ENCODE measurements around the gene C2CD3. TPM values are rescaled to one million over a fixed set of nuclear protein-coding genes. Genes with fewer than 3 reads are reported as not detected.

The C2CD3 gene
- total RNA-seq, 1 experiment from 2014 or later, result 61.9 TPM

DNA sequence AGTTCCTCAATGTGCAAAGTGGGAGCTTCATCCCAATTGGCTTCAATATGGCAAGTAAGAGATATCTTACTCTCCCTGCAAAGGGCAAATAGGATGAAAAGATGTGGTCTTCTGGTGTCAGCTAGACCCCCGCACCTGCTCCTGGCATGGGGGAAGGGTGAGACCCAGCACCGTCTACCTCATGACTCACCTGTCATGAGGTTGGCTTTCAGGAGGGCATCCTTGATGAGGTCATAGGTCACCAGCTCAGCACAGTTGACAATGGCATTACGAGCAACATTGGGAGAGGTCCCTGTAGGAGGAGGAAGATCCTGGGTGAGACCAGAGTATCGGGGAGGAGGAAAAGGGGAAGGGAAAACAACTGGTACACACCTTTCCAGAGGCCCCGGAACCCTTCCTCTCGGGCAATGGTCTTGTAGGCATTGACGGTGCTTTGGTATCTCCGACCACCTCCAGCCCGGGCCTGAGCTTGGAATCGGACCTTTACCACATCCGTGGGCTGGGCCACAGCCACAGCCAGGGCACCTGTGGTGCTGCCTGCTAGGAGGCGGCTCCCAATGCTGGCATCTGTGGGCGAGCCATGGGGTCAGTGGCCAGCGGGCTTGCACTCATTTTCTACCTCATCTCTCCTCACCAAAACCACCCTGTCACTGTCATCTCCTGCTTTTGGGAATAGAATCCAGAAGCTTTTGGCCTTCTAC lies 194.2 kb downstream of the C2CD3 start:
- in situ Hi-C loops (cut with HindIII; ENCODE audit: low sequenced_read_pairs), result no loop called here

DNA sequence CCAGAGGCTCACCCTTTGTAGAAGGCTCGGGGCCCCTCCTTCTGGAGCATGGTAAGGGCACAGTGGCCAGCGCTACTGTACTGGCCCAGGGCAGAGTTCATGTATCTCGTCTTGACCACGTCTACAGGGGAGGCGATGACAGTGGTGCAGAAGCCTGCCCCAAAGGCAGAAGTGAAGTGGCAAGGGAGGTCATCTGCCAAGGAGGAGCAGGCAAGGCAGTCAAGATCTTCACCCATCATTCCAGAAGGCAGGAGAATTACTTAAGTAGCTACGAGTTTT lies 195.4 kb downstream of the C2CD3 start:
- in situ Hi-C loops (cut with HindIII; ENCODE audit: low sequenced_read_pairs), result no loop called here
- DNase-seq (ENCODE audit: low spot score), result no peak

More for the DNA sequence above, 194.2 kb downstream of the C2CD3 start:
- no peak for DNase-seq (ENCODE audit: low spot score)

DNA sequence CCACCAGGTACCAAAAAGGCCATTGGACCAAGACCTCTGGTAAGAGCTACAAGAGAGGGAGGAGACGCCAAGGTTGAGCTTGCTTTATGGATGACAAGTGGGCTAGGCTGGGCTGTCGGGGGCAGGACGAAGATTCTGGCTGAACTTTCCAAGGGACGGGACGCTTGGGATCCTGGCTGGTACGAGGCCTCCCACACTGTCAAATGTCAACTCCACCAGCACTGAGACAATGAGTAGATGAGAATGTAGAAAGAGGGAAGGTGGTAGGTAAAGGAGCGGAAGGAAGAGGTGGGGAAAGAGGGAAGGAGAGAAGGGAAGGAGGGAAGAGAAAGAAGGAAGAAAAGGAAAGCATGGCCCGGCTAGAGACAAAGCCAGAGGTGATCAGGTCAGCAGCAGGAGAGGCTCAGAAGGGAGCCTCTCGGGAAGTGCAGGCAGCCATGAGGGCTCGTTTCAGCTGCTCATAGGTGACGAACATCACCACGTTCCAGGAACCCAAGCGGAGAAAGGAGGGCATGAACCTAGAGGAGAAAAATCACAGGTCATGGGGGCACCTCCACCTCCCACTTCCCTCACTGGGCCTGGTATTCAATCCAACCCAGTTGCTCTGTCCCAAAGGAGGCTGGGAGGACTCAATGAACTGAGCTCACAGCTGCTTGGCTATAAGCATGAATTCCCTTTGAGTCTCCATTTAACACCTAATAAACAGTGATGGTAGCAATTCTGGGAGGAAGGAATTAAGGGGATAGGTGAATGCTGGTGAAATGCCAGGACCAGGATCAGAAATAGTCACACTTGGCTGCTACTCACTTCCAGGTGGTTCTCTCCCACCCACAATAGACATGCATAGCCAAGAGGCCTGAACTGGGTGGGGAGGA lies 196.0 kb downstream of the C2CD3 start:
- in situ Hi-C loops (cut with HindIII; ENCODE audit: low sequenced_read_pairs), result no loop called here

DNA sequence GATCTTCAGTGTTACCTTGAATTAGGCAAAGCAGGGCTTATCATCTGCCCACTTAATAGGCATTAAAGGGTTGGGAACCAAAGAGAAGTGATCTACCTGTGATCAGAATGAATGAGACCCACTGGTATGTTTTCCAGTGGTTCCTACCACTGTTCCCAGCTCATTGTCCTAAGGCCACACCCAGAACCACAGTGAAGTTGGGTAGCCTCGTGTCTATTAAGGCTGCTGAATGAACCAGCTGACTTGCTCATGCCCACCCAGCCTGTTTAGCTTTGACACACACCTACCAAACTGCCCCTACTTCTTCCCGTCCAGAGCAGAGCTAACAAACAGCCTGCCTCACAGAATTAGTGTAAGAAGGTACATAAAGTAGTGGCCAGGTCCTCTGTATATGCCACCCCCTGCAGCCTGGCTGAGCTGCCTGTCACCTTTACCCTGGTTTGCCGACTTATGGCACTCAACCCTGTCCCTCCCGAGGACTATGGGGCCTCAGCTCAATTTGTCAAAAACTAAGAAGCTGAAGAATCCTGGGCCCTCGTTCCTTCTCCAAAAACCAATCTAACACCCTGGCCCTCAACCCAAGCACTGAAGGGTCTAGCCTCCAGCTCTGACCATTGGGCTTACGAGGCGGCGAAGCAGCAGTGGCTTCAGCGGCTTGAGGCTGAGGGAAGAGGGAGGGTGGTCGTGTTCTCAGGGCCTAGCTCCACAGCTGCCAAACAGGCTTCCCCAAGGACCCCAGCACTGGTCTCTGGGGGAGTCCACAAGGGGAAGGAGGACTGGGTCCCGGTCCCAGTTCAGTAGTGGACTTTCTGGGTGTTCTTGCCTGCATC lies 198.0 kb downstream of the C2CD3 start:
- in situ Hi-C loops (cut with HindIII; ENCODE audit: low sequenced_read_pairs), result no loop called here
- no peak for DNase-seq (ENCODE audit: low spot score)

More for the DNA sequence above, 196.0 kb downstream of the C2CD3 start:
- no peak for DNase-seq (ENCODE audit: low spot score)

DNA sequence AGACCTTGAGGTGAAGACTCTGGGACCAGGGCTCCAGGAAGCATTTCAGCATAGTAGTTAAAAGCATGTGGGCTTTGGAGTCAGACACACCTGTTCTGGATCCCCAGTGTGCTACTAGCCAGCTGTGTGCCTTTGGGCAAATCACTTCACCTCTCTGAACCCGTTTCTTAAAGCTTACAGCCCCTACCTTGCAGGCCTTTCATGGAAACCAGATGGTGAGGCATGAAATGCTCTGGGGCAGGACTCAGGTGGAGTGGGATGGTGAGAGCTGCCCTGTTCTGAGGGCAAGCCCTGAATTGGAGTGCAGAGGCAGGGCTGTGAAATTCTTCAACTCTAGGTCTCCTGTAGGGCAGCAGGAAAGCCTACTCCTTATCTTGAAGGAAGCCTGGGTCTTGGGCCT lies 198.6 kb downstream of the C2CD3 start:
- DNase-seq (ENCODE audit: low spot score), result no peak
- in situ Hi-C loops (cut with HindIII; ENCODE audit: low sequenced_read_pairs), result no loop called here

- no peak for DNase-seq (ENCODE audit: low spot score)
- in situ Hi-C loops (cut with HindIII; ENCODE audit: low sequenced_read_pairs), result no loop called here
These were observed 199.6 kb downstream of the C2CD3 start for GRCh38 chr11:73971175-73971719.

DNA sequence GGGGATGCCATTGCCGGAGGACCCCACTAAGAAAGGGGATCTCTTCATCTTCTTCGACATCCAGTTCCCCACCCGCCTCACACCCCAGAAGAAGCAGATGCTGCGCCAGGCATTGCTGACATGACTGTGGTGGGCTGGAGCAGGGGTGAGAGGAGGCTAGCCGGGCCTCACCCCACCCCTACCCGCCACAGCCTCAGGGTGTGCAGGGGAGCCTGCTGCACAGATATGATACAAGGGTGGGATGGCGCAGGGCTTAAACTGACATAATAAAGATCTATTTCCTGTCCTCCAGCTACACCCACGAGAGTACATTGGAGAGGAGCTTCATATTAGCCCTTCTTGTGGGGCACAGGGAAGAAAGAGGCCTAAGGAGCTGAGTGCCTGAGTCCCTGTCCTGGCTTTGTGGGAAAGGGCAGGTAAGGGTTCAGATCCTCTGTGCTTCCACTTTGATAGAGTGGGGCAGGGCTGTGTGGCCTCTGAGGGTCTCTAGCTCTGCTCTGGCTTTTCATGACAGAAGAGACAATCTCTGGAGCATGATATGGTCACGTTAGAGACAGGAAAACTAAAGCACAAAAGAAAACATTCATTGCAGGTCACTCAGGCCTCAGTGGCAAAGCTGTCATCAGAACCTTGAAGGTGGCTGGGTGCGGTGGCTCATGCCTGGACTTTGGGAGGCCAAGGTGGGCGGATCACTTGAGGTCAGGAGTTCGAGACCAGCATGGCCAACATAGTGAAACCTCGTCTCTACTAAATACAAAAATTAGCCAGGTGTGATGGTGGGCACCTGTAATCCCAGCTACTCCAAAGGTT lies 200.6 kb downstream of the C2CD3 start:
- no peak for DNase-seq (ENCODE audit: low spot score)
- in situ Hi-C loops (cut with HindIII; ENCODE audit: low sequenced_read_pairs), result no loop called here

DNA sequence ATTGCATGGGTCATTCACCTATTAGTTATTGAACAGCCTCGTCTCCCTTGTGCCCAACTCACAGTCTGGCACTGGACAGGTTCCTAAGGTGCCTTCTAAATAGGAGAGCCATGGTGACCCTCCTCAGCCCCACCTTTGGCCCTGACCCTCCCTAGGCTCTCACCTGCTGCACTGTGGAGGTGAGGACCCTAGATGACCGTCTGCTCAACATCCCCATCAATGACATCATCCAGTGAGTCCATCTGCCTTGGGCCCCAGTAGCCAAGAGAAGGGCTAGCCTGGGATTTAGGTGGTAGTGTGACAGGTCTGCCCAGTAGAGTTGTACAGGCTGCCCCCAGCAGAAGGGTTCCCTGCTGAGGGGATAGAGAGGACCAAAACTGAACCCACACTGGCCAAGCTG lies 201.7 kb downstream of the C2CD3 start:
- DNase-seq (ENCODE audit: low spot score), result no peak
- in situ Hi-C loops (cut with HindIII; ENCODE audit: low sequenced_read_pairs), result no loop called here

DNA sequence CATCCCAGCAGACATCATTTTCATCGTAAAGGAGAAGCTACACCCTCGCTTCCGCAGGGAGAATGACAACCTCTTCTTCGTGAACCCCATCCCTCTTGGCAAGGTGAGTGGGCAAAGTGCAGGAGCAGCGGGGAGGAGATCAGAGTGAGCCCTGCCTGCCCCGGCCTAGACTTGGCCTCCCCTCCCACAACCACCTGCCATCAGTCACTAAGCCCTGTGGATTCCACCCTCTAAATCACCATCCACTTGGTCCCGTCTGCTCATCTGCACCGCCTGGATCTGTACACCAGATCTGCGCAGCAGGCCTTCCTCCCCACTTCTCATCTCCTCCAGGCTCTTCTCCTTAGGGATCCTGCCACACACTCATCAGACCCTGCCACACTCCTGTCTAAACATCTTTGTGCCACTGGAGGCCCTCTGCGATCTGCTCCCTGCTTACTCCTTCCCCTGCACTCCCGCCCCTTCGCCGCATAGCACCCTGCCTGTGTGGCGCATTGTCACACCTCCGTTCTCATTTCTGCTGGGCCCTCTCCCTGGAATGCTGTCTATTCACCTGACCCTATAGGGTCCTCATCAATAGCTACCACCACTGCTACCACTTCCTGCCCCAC lies 202.3 kb downstream of the C2CD3 start:
- in situ Hi-C loops (cut with HindIII; ENCODE audit: low sequenced_read_pairs), result no loop called here
- no peak for DNase-seq (ENCODE audit: low spot score)

- DNase-seq (ENCODE audit: low spot score), result no peak
- in situ Hi-C loops (cut with HindIII; ENCODE audit: low sequenced_read_pairs), result no loop called here
These were observed 205.1 kb downstream of the C2CD3 start for GRCh38 chr11:73965764-73966121.

DNA sequence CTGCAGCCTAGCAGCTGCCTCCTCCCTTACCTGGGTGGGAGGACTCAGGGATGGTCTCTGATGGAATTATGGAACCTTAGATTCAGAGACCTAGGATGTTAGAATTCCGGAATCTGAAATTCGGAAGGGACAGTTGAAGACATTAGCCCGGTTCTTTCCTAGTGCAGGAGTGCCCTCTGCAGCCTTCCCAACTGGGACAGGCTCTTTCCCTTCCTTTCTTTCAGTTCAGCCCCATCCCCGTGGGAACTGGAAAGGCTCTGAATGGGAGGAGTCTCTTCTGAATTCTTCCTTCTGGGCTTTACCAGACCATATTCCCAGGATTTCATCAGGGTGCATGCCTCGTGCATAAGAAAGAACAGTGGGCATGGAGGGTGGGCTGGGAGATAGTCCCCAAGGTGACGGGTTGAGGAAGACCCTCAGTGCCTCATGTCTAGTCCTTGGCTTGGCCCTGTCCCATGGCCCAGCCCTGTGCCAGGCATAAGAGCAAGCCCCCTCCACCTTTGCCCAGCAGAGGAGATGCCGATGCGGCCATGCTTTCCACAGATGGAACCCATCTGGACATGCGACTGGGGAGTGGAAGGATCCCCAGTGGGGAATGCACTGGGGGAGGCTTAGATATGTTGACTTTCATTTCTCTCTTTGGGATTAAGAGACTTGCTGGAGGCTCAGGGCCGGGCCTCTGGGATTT lies 205.6 kb downstream of the C2CD3 start:
- DNase-seq (ENCODE audit: low spot score), result peak; percentile 52
- in situ Hi-C loops (cut with HindIII; ENCODE audit: low sequenced_read_pairs), result no loop called here

- in situ Hi-C loops (cut with HindIII; ENCODE audit: low sequenced_read_pairs), result no loop called here
- no peak for DNase-seq (ENCODE audit: low spot score)
These were observed 206.9 kb downstream of the C2CD3 start for GRCh38 chr11:73963861-73964260.

Other genes starting within 250 kb of the C2CD3 start
- gene DNAJB13, start 220.0 kb downstream of the C2CD3 start, total RNA-seq (2014; rRNA removed; shearing (Covaris generic)), result 1.8 and 4.6 TPM in 2 replicates
- gene UCP2, start 188.2 kb downstream of the C2CD3 start, total RNA-seq (2014; rRNA removed; shearing (Covaris generic)), result 61.2 and 80.1 TPM in 2 replicates
- gene UCP3, start 161.9 kb downstream of the C2CD3 start, total RNA-seq (2014; rRNA removed; shearing (Covaris generic)), result 0.17 TPM in 1 of 2 replicates, not detected in the other
- 123 and 157 TPM in 2 replicates for gene PPME1, start 287 bp upstream of the C2CD3 start, total RNA-seq (2014; rRNA removed; shearing (Covaris generic))
- gene P4HA3, start 140.6 kb upstream of the C2CD3 start, total RNA-seq (2014; rRNA removed; shearing (Covaris generic)), result 0.85 and 1.8 TPM in 2 replicates
- gene PGM2L1, start 227.4 kb upstream of the C2CD3 start, total RNA-seq (2014; rRNA removed; shearing (Covaris generic)), result 6.2 and 9.5 TPM in 2 replicates